Liver (tissue), 9 donors: ENCODE data around the gene CCDC85A. TPM values are rescaled to one million over a fixed set of nuclear protein-coding genes. Genes with fewer than 3 reads are reported as not detected.

Experiments
- DNase-seq: peaks from one replicate; pipeline ENCODE4 v3.0.0-alpha.2; 2017; ENCODE audit warnings: low spot score
- H3K27ac ChIP-seq, 2 donors: one replicate each; pipeline ENCODE4 v1.7.0; 2013; ENCODE audit warnings: inconsistent platforms in 2 of 2, low read length in 2 of 2, control low read depth in 1 of 2, low read depth in 1 of 2, mild to moderate bottlenecking in 1 of 2
- H3K27me3 ChIP-seq, 4 donors: one replicate each; pipeline versions ENCODE4 v1.6.1 to v1.7.0; 2013; ENCODE audit warnings: low read length in 3 of 4, inconsistent platforms in 1 of 4, mild to moderate bottlenecking in 1 of 4, moderate library complexity in 1 of 4; ENCODE audit not compliant: control insufficient read depth in 4 of 4, insufficient read depth in 4 of 4
- H3K36me3 ChIP-seq, 4 donors: one replicate each; pipeline versions ENCODE4 v1.6.1 to v1.7.0; 2013; ENCODE audit warnings: low read length in 3 of 4, mild to moderate bottlenecking in 3 of 4, low read depth in 1 of 4, moderate library complexity in 1 of 4; ENCODE audit not compliant: control insufficient read depth in 4 of 4, insufficient read depth in 3 of 4
- H3K4me1 ChIP-seq, 4 donors: one replicate each; pipeline versions ENCODE4 v1.6.1 to v1.7.0; 2013; ENCODE audit warnings: low read length in 3 of 4, mild to moderate bottlenecking in 3 of 4, moderate library complexity in 1 of 4; ENCODE audit not compliant: control insufficient read depth in 4 of 4, insufficient read depth in 4 of 4
- H3K4me3 ChIP-seq, 3 donors: one replicate each; pipeline versions ENCODE4 v1.6.1 to v1.7.0; 2013; ENCODE audit warnings: low read length in 3 of 3, control low read depth in 1 of 3, low read depth in 1 of 3, mild to moderate bottlenecking in 1 of 3
- H3K9ac ChIP-seq, 2 donors: one replicate each; pipeline ENCODE4 v1.7.0; 2013; ENCODE audit warnings: low read length in 2 of 2, mild to moderate bottlenecking in 2 of 2, moderate library complexity in 2 of 2, control low read depth in 1 of 2, low read depth in 1 of 2
- H3K9me3 ChIP-seq, 4 donors: one replicate each; pipeline versions ENCODE4 v1.6.1 to v1.7.0; 2013; ENCODE audit warnings: low read length in 3 of 4; ENCODE audit not compliant: control insufficient read depth in 4 of 4
- EGR1 ChIP-seq, 2 donors: IDR thresholded peaks; 2 replicates each; pipeline ENCODE4 v1.6.1; 2016 to 2018; ENCODE audit warnings: antibody characterized with exemption in 2 of 2, low read depth in 2 of 2
- FOXA1 ChIP-seq: IDR thresholded peaks from 2 replicates; pipeline ENCODE4 v1.6.1; 2016; ENCODE audit warnings: antibody characterized with exemption
- FOXA2 ChIP-seq: IDR thresholded peaks from 2 replicates; pipeline ENCODE4 v1.6.1; 2016; ENCODE audit warnings: antibody characterized with exemption
- HNF4A ChIP-seq, 2 donors: conservative IDR thresholded peaks; 2 replicates each; pipeline ENCODE4 v1.6.1; 2016; ENCODE audit warnings: antibody characterized with exemption in 2 of 2, mild to moderate bottlenecking in 2 of 2
- HNF4G ChIP-seq: IDR thresholded peaks from 2 replicates; pipeline ENCODE4 v1.6.1; 2016; ENCODE audit warnings: antibody characterized with exemption
- JUND ChIP-seq, 2 donors: IDR thresholded peaks; 2 replicates each; pipeline ENCODE4 v1.6.1; 2016; ENCODE audit warnings: antibody characterized with exemption in 2 of 2
- NR2F2 ChIP-seq: IDR thresholded peaks from 2 replicates; pipeline ENCODE4 v1.6.1; 2016; ENCODE audit warnings: antibody characterized with exemption
- RAD21 ChIP-seq, 2 donors: IDR thresholded peaks; 2 replicates each; pipeline ENCODE4 v1.6.1; 2016; ENCODE audit warnings: antibody characterized with exemption in 2 of 2, mild to moderate bottlenecking in 2 of 2
- RXRA ChIP-seq, 2 donors: IDR thresholded peaks; 2 replicates each; pipeline ENCODE4 v1.6.1; 2017 to 2018; ENCODE audit warnings: antibody characterized with exemption in 2 of 2, mild to moderate bottlenecking in 1 of 2
- SP1 ChIP-seq: IDR thresholded peaks from 2 replicates; pipeline ENCODE4 v1.6.1; 2018; ENCODE audit warnings: antibody characterized with exemption, mild to moderate bottlenecking
- TAF1 ChIP-seq: conservative IDR thresholded peaks from 2 replicates; pipeline ENCODE4 v1.6.1; 2016; ENCODE audit warnings: antibody characterized with exemption, mild to moderate bottlenecking
- YY1 ChIP-seq: IDR thresholded peaks from 2 replicates; pipeline ENCODE4 v1.6.1; 2016; ENCODE audit warnings: antibody characterized with exemption, mild to moderate bottlenecking
- WGBS: extraction: QIAGEN DNeasy Blood & Tissue Kit; methylation state at CpG from one replicate; pipeline ENCODE4 v1.1.7; 2013; 5-methylcytosine and 5-hydroxymethylcytosine counted together
- polyA plus RNA-seq, 2 donors: library from polyadenylated mRNA; stranded (reverse) in 1 of 2; unstranded in 1 of 2; fragments of 200-250 nt in 1 of 2; fragments of >200 nt in 1 of 2; fragmentation: Nextera tagmentation in 1 of 2; extraction: Ambion mirVana in 1 of 2; gene quantifications; one replicate each; pipeline versions ENCODE4 v1.2.1 to v1.2.3, GENCODE V29; 2013 to 2015
- total RNA-seq, 2 donors: library from RNA; depleted of rRNA; stranded (reverse); fragments of >200 nt; gene quantifications; one replicate each; pipeline ENCODE4 v1.2.3, GENCODE V29; 2014
- TF ChIP-seq, protein P1 (sequence below): IDR thresholded peaks from 2 replicates; pipeline ENCODE4 v1.6.1; 2016; ENCODE audit warnings: antibody characterized with exemption, mild to moderate bottlenecking
- TF ChIP-seq, protein P2 (sequence below): IDR thresholded peaks from 2 replicates; pipeline ENCODE4 v1.6.1; 2016; ENCODE audit warnings: antibody characterized with exemption
- TF ChIP-seq, protein P3 (sequence below): IDR thresholded peaks from 2 replicates; pipeline ENCODE4 v1.6.1; 2016; ENCODE audit warnings: antibody characterized with exemption
- TF ChIP-seq, protein P4 (sequence below): IDR thresholded peaks from 2 replicates; pipeline ENCODE4 v1.6.1; 2016; ENCODE audit warnings: antibody characterized with exemption
- TF ChIP-seq, protein P5 (sequence below): fragments of 150-350 bp; IDR thresholded peaks from 2 replicates; pipeline ENCODE4 v1.5.1; 2017; ENCODE audit warnings: improper control_type of control experiment, low read depth, low read length; ENCODE audit not compliant: missing input control
- donor health status: healthy.
- donor health status: healthy.
- donor health status: healthy.
- donor health status: healthy.
- donor health status: healthy.

Gene CCDC85A
- total and polyA plus RNA-seq, 4 donors = 0.05 to 0.17 (median 0.10) TPM

DNA sequence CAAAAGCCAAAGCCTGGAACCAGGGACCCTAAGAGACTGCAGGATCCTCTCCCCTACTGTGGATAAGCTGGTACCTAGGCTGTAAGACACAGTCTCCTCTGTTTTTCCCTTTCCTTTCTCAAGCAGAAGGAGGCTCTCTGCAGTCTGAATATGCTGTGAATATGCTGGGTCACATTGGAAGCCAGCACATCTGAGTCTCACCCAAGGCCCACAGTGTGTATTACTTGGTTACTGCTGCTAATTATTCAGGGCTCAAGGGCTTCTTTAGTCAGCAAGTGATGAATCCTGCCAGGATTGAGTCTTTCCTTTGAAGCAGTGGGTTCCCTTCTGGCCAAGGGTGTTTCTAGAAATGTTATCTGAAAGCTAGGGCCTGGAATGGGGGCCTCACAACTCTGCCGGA lies 60.7 kb downstream of the CCDC85A start:
- H3K27ac ChIP-seq = no peak overlapping the region
- no peak for DNase-seq
- no peaks in the 10 kb centered on the region for H3K36me3 ChIP-seq
- H3K27me3 ChIP-seq = no peaks in the 10 kb centered on the region
- H3K4me3 ChIP-seq = no peak overlapping the region
- H3K9me3 ChIP-seq = peaks cover 0 to 3% (median 0%) of the 10 kb centered on the region in 4 donors
- WGBS = 78% methylated on average over 1 of the region's 1 CpG
- H3K9ac ChIP-seq = no peak overlapping the region
- no peaks in the 10 kb centered on the region for H3K4me1 ChIP-seq
- TF ChIP-seq, protein P1, sequence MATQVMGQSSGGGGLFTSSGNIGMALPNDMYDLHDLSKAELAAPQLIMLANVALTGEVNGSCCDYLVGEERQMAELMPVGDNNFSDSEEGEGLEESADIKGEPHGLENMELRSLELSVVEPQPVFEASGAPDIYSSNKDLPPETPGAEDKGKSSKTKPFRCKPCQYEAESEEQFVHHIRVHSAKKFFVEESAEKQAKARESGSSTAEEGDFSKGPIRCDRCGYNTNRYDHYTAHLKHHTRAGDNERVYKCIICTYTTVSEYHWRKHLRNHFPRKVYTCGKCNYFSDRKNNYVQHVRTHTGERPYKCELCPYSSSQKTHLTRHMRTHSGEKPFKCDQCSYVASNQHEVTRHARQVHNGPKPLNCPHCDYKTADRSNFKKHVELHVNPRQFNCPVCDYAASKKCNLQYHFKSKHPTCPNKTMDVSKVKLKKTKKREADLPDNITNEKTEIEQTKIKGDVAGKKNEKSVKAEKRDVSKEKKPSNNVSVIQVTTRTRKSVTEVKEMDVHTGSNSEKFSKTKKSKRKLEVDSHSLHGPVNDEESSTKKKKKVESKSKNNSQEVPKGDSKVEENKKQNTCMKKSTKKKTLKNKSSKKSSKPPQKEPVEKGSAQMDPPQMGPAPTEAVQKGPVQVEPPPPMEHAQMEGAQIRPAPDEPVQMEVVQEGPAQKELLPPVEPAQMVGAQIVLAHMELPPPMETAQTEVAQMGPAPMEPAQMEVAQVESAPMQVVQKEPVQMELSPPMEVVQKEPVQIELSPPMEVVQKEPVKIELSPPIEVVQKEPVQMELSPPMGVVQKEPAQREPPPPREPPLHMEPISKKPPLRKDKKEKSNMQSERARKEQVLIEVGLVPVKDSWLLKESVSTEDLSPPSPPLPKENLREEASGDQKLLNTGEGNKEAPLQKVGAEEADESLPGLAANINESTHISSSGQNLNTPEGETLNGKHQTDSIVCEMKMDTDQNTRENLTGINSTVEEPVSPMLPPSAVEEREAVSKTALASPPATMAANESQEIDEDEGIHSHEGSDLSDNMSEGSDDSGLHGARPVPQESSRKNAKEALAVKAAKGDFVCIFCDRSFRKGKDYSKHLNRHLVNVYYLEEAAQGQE = no peak
- no peak for TF ChIP-seq NR2F2
- TF ChIP-seq, protein P2, sequence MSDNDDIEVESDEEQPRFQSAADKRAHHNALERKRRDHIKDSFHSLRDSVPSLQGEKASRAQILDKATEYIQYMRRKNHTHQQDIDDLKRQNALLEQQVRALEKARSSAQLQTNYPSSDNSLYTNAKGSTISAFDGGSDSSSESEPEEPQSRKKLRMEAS = no peak
- TF ChIP-seq, protein P3, sequence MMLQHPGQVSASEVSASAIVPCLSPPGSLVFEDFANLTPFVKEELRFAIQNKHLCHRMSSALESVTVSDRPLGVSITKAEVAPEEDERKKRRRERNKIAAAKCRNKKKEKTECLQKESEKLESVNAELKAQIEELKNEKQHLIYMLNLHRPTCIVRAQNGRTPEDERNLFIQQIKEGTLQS = no peak
- TF ChIP-seq RXRA (IDR thresholded peaks at IDR 0.05) = no peak
- no peak for TF ChIP-seq RAD21 (IDR thresholded peaks at IDR 0.05)
- TF ChIP-seq FOXA1 = no peak
- TF ChIP-seq, protein P4, sequence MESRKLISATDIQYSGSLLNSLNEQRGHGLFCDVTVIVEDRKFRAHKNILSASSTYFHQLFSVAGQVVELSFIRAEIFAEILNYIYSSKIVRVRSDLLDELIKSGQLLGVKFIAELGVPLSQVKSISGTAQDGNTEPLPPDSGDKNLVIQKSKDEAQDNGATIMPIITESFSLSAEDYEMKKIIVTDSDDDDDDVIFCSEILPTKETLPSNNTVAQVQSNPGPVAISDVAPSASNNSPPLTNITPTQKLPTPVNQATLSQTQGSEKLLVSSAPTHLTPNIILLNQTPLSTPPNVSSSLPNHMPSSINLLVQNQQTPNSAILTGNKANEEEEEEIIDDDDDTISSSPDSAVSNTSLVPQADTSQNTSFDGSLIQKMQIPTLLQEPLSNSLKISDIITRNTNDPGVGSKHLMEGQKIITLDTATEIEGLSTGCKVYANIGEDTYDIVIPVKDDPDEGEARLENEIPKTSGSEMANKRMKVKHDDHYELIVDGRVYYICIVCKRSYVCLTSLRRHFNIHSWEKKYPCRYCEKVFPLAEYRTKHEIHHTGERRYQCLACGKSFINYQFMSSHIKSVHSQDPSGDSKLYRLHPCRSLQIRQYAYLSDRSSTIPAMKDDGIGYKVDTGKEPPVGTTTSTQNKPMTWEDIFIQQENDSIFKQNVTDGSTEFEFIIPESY = no peak
- no peak for TF ChIP-seq EGR1 (IDR thresholded peaks at IDR 0.05; ENCODE audit: low read depth in 2 of 2)
- no peak for TF ChIP-seq JUND (IDR thresholded peaks at IDR 0.05)
- no peak for TF ChIP-seq SP1
- no peak for TF ChIP-seq HNF4G
- no peak for TF ChIP-seq YY1
- TF ChIP-seq FOXA2 = no peak
- no peak for TF ChIP-seq TAF1
- TF ChIP-seq, protein P5, sequence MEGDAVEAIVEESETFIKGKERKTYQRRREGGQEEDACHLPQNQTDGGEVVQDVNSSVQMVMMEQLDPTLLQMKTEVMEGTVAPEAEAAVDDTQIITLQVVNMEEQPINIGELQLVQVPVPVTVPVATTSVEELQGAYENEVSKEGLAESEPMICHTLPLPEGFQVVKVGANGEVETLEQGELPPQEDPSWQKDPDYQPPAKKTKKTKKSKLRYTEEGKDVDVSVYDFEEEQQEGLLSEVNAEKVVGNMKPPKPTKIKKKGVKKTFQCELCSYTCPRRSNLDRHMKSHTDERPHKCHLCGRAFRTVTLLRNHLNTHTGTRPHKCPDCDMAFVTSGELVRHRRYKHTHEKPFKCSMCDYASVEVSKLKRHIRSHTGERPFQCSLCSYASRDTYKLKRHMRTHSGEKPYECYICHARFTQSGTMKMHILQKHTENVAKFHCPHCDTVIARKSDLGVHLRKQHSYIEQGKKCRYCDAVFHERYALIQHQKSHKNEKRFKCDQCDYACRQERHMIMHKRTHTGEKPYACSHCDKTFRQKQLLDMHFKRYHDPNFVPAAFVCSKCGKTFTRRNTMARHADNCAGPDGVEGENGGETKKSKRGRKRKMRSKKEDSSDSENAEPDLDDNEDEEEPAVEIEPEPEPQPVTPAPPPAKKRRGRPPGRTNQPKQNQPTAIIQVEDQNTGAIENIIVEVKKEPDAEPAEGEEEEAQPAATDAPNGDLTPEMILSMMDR = no peak
- no peak for TF ChIP-seq HNF4A (conservative IDR thresholded peaks at IDR 0.05)
